Measurements from ENCODE around the gene DTWD2.

Gene DTWD2

GRCh38 chr5:118818604-118819003 lies 169.7 kb downstream of the DTWD2 start:
- CTCF ChIA-PET, result no interaction called here
- TF ChIP-seq HDGF (IDR thresholded peaks at IDR 0.05; ENCODE audit: borderline replicate concordance) (no peak), CTBP1 (IDR thresholded peaks at IDR 0.05; ENCODE audit: borderline replicate concordance) (no peak), TARDBP (IDR thresholded peaks at IDR 0.05) (no peak), SUZ12 (IDR thresholded peaks at IDR 0.05) (no peak), NFRKB (IDR thresholded peaks at IDR 0.05) (no peak), LEF1 (IDR thresholded peaks at IDR 0.05; ENCODE audit: borderline replicate concordance) (no peak), PKNOX1 (IDR thresholded peaks at IDR 0.05) (no peak), BHLHE40 (IDR thresholded peaks at IDR 0.05; ENCODE audit: borderline replicate concordance) (no peak), ELF4 (IDR thresholded peaks at IDR 0.05) (no peak), ARNT (IDR thresholded peaks at IDR 0.05) (no peak), FOXA1 (IDR thresholded peaks at IDR 0.05) (no peak), SP1 (IDR thresholded peaks at IDR 0.05) (no peak), FOXK2 (IDR thresholded peaks at IDR 0.05) (no peak), ZNF384 (IDR thresholded peaks at IDR 0.05) (no peak), L3MBTL2 (conservative IDR thresholded peaks at IDR 0.05) (no peak), FOXM1 (IDR thresholded peaks at IDR 0.05; ENCODE audit: borderline replicate concordance) (no peak)
- POLR2A ChIA-PET, result no interaction called here

GRCh38 chr5:118808441-118808840 lies 179.9 kb downstream of the DTWD2 start:
- DNase-seq (ENCODE audit: extremely low spot score), result no peak
- ChIA-PET POLR2A (interaction anchor here (0.8 kb wide), 1 partner anchor 532 kb away, joined by 3 read pairs; no protein-coding TSS in a partner anchor), CTCF (interaction anchor here (0.6 kb wide), 1 partner anchor 19 kb away, joined by 3 read pairs; no protein-coding TSS in a partner anchor)
- TF ChIP-seq ELF4 (IDR thresholded peaks at IDR 0.05), result no peak
- TF ChIP-seq PKNOX1 (IDR thresholded peaks at IDR 0.05), result no peak
- no peak for TF ChIP-seq LEF1 (IDR thresholded peaks at IDR 0.05; ENCODE audit: borderline replicate concordance)
- TF ChIP-seq SUZ12 (IDR thresholded peaks at IDR 0.05), result no peak
- TF ChIP-seq CTBP1 (IDR thresholded peaks at IDR 0.05; ENCODE audit: borderline replicate concordance), result no peak
- no peak for TF ChIP-seq ZNF384 (IDR thresholded peaks at IDR 0.05)
- TF ChIP-seq TARDBP (IDR thresholded peaks at IDR 0.05), result no peak
- TF ChIP-seq L3MBTL2 (conservative IDR thresholded peaks at IDR 0.05), result no peak
- TF ChIP-seq BHLHE40 (IDR thresholded peaks at IDR 0.05; ENCODE audit: borderline replicate concordance), result no peak
- no peak for TF ChIP-seq HDGF (IDR thresholded peaks at IDR 0.05; ENCODE audit: borderline replicate concordance)
- TF ChIP-seq FOXM1 (IDR thresholded peaks at IDR 0.05; ENCODE audit: borderline replicate concordance), result no peak
- TF ChIP-seq FOXK2 (IDR thresholded peaks at IDR 0.05), result no peak
- TF ChIP-seq NFRKB (IDR thresholded peaks at IDR 0.05), result no peak
- no peak for TF ChIP-seq SP1 (IDR thresholded peaks at IDR 0.05)
- TF ChIP-seq FOXA1 (IDR thresholded peaks at IDR 0.05), result no peak

More at GRCh38 chr5:118818604-118819003, 169.7 kb downstream of the DTWD2 start:
- DNase-seq (ENCODE audit: extremely low spot score), result no peak

GRCh38 chr5:118806571-118806970 lies 181.8 kb downstream of the DTWD2 start:
- DNase-seq (ENCODE audit: extremely low spot score), result no peak
- TF ChIP-seq ARNT (IDR thresholded peaks at IDR 0.05), result no peak
- TF ChIP-seq L3MBTL2 (conservative IDR thresholded peaks at IDR 0.05), result no peak
- no peak for TF ChIP-seq SP1 (IDR thresholded peaks at IDR 0.05)
- TF ChIP-seq BHLHE40 (IDR thresholded peaks at IDR 0.05; ENCODE audit: borderline replicate concordance), result no peak
- no peak for TF ChIP-seq ZNF384 (IDR thresholded peaks at IDR 0.05)
- TF ChIP-seq SUZ12 (IDR thresholded peaks at IDR 0.05), result no peak
- no peak for TF ChIP-seq CTBP1 (IDR thresholded peaks at IDR 0.05; ENCODE audit: borderline replicate concordance)
- TF ChIP-seq ELF4 (IDR thresholded peaks at IDR 0.05), result no peak
- no peak for TF ChIP-seq NFRKB (IDR thresholded peaks at IDR 0.05)
- TF ChIP-seq FOXM1 (IDR thresholded peaks at IDR 0.05; ENCODE audit: borderline replicate concordance), result no peak
- no peak for TF ChIP-seq FOXA1 (IDR thresholded peaks at IDR 0.05)
- no peak for TF ChIP-seq TARDBP (IDR thresholded peaks at IDR 0.05)
- TF ChIP-seq HDGF (IDR thresholded peaks at IDR 0.05; ENCODE audit: borderline replicate concordance), result no peak
- TF ChIP-seq LEF1 (IDR thresholded peaks at IDR 0.05; ENCODE audit: borderline replicate concordance), result no peak
- TF ChIP-seq PKNOX1 (IDR thresholded peaks at IDR 0.05), result no peak
- no peak for TF ChIP-seq FOXK2 (IDR thresholded peaks at IDR 0.05)
- CTCF ChIA-PET, result no interaction called here
- POLR2A ChIA-PET, result no interaction called here

GRCh38 chr5:118802335-118802734 lies 186.0 kb downstream of the DTWD2 start:
- CTCF ChIA-PET, result no interaction called here

More at GRCh38 chr5:118802335-118802734, 186.0 kb downstream of the DTWD2 start:
- TF ChIP-seq PKNOX1 (IDR thresholded peaks at IDR 0.05) (no peak), BHLHE40 (IDR thresholded peaks at IDR 0.05; ENCODE audit: borderline replicate concordance) (no peak), NFRKB (IDR thresholded peaks at IDR 0.05) (no peak), ELF4 (IDR thresholded peaks at IDR 0.05) (no peak), CTBP1 (IDR thresholded peaks at IDR 0.05; ENCODE audit: borderline replicate concordance) (no peak), ARNT (IDR thresholded peaks at IDR 0.05) (no peak), HDGF (IDR thresholded peaks at IDR 0.05; ENCODE audit: borderline replicate concordance) (no peak), L3MBTL2 (conservative IDR thresholded peaks at IDR 0.05) (no peak), ZNF384 (IDR thresholded peaks at IDR 0.05) (no peak), FOXK2 (IDR thresholded peaks at IDR 0.05) (no peak), TARDBP (IDR thresholded peaks at IDR 0.05) (no peak), FOXA1 (IDR thresholded peaks at IDR 0.05) (no peak), SUZ12 (IDR thresholded peaks at IDR 0.05) (no peak), LEF1 (IDR thresholded peaks at IDR 0.05; ENCODE audit: borderline replicate concordance) (no peak), FOXM1 (IDR thresholded peaks at IDR 0.05; ENCODE audit: borderline replicate concordance) (no peak), SP1 (IDR thresholded peaks at IDR 0.05) (no peak)
- DNase-seq (ENCODE audit: extremely low spot score), result no peak
- POLR2A ChIA-PET, result no interaction called here

All from HEK293T (cell line).